AG20443 (cell line): ENCODE measurements around the gene TSPAN15.

ENCODE experiments used
- DNase-seq: peaks from one replicate; pipeline ENCODE4 v3.0.0; 2012; ENCODE audit warnings: low spot score, mixed read lengths

Gene TSPAN15

GRCh38 chr10:69553328-69553727 is 102.1 kb downstream of the TSPAN15 start:
- no peak for DNase-seq

DNA sequence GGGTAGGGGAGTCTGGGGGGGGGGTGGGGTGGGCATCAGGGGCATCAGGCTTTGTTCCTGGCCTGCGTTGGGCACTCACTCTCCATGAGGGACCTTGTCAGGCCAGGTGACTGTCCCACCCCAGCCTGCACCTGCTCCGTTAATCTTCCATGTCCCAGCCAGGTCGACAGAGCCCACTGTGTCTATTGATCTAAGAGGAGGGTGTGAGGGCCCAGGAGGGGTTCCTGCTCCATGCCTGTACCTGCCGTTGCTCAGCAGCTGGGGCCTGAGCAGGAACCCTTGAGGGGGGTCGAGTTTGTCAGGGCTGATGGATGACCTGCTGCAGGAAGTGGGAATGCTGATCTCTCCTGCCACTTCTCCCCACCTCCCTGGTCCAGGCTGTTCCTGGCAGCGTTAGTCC is 103.3 kb downstream of the TSPAN15 start:
- DNase-seq: no peak
